DND-41 (cell line): ENCODE measurements around the gene MARS1.

Experiments used
- CTCF ChIP-seq: IDR thresholded peaks from 2 replicates; pipeline ENCODE4 v1.5.1; 2012; ENCODE audit warnings: borderline replicate concordance, low read length, moderate library complexity, mild to moderate bottlenecking; ENCODE audit not compliant: poor library complexity, severe bottlenecking; ENCODE audit errors: extremely low read depth
- EZH2 ChIP-seq: IDR thresholded peaks from 3 replicates; pipeline ENCODE4 v1.6.1; 2012; ENCODE audit warnings: borderline replicate concordance, low read depth, mild to moderate bottlenecking, moderate library complexity, low read length, inconsistent platforms; ENCODE audit not compliant: severe bottlenecking

DNA sequence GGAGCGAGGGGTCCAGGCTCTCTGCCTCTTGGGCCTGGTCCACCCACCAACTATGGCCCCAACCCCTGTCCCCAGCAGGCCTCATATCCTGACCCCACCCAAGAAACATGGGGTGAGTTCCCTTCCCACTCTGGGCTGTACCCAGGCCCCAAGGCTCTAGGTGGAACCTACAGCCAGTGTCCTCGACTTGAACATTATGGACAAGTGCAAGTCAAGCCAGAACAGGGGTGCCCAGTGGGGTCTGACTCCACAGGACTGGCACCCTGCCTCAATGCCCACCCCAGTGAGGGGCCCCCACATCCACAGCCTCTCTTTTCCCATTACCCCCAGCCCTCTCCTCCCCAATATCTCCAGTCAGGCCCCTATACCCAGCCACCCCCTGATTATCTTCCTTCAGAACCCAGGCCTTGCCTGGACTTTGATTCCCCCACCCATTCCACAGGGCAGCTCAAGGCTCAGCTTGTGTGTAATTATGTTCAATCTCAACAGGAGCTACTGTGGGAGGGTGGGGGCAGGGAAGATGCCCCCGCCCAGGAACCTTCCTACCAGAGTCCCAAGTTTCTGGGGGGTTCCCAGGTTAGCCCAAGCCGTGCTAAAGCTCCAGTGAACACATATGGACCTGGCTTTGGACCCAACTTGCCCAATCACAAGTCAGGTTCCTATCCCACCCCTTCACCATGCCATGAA lies 16.8 kb upstream of the MARS1 start:
- TF ChIP-seq CTCF, result no peak
- TF ChIP-seq EZH2, result no peak
